GM19438 (cell line): ENCODE measurements around the gene ZNF331.

ENCODE experiments used
- ATAC-seq: cut with Tn5 transposase; IDR thresholded peaks from one replicate; pipeline ENCODE4 v1.9.1; 2021; ENCODE audit warnings: low read depth; ENCODE audit not compliant: unreplicated experiment

Gene ZNF331

GRCh38 chr19:53520547-53521372 lies 17.2 kb upstream of the ZNF331 start:
- ATAC-seq: peak; percentile 98

- ATAC-seq: no peak
Observed at GRCh38 chr19:53521373-53522202, 16.4 kb upstream of the ZNF331 start.

- ATAC-seq: no peak
Observed at GRCh38 chr19:53525922-53526321, 12.0 kb upstream of the ZNF331 start.

- no peak for ATAC-seq
Observed at GRCh38 chr19:53530622-53531021, 7.3 kb upstream of the ZNF331 start.

GRCh38 chr19:53531457-53531856 lies 6.5 kb upstream of the ZNF331 start:
- ATAC-seq: no peak

- ATAC-seq: no peak
Observed at GRCh38 chr19:53532362-53532761, 5.6 kb upstream of the ZNF331 start.

- no peak for ATAC-seq
Observed at GRCh38 chr19:53536225-53536548, 1.8 kb upstream of the ZNF331 start.

GRCh38 chr19:53537121-53537520 lies 824 bp upstream of the ZNF331 start:
- no peak for ATAC-seq

- no peak for ATAC-seq
Observed at GRCh38 chr19:53538378-53539109, 599 bp downstream of the ZNF331 start.

GRCh38 chr19:53540091-53540490 lies 2.1 kb downstream of the ZNF331 start:
- ATAC-seq: no peak

GRCh38 chr19:53541971-53542370 lies 4.0 kb downstream of the ZNF331 start:
- no peak for ATAC-seq

- ATAC-seq: no peak
Observed at GRCh38 chr19:53545271-53546065, 7.5 kb downstream of the ZNF331 start.

- ATAC-seq: no peak
Observed at GRCh38 chr19:53546758-53547513, 9.0 kb downstream of the ZNF331 start.

GRCh38 chr19:53549340-53549739 lies 11.4 kb downstream of the ZNF331 start:
- no peak for ATAC-seq

GRCh38 chr19:53552001-53552721 lies 14.2 kb downstream of the ZNF331 start:
- ATAC-seq: no peak

- ATAC-seq: no peak
Observed at GRCh38 chr19:53553156-53553555, 15.2 kb downstream of the ZNF331 start.

GRCh38 chr19:53553865-53554791 lies 16.2 kb downstream of the ZNF331 start:
- ATAC-seq: peak; percentile 54

- ATAC-seq: no peak
Observed at GRCh38 chr19:53554804-53555203, 16.9 kb downstream of the ZNF331 start.
